SHP77 (cell line): ENCODE measurements around the gene PACSIN3.
A peak's percentile ranks its signal among the peaks of the same experiment; 100 is the strongest.
"Not testable (repeated sequence)": the region's sequence is repeated elsewhere in the genome, so short reads cannot be mapped to it uniquely, and the experiment has no call there.

Experiments used
- DNase-seq, 2 experiments: peaks; one replicate each; lab custom pipeline; 2025; lab: John Stamatoyannopoulos, UW

Gene PACSIN3

DNA sequence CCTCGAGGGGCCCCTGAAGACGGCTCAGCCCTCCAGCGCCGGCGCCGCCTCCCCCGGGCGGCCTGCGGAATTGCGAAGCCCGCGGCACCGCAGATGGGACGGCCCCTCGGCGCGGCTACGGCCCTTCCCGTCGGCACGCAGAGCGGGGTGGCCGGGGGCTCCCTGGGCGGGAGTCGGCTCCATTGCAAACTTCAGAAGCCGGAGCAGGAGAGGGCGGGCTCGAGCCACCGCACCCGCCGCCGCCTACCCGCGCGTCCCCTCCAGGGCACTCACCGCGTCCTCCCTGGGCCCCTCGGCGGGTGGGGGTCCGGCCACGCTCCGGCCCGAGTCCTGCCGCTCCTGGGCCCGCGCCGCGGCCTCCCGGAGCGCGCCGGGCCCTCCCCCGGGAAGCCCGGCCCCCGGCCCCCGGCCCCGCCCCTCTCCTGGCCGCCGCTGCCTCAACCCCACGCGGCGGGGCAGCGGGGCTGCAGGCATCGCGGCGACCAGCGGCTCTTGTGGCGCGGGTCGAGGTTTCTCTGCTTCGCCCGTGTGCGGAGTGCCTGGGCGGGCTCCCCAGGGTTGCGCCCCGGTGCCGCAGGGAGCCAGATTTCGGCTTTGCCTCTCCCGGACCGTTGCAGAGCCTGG is at the start of gene PACSIN3:
Gene PACSIN3 (minus strand): TSS at position 359 of the 624 bp plus-strand sequence. CDS start 3,707 bp downstream, outside the sequence.
- peak; percentile 32 to 42 for DNase-seq

DNA sequence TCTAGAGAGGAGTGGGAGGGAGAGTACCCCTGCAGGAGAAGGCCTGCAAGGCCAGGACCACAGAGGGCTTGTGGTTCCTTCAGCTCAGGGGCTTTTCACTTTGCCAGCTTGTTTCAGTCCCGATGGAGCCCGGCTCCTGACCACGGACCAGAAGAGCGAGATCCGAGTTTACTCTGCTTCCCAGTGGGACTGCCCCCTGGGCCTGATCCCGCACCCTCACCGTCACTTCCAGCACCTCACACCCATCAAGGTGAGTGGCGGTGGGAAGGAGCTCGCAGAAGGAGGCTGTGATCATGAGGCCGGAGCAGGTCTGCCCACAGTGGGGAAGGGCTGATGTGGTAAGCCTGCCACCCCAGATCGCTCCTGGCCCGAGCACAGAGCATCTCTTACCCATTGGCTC is 48.9 kb upstream of the PACSIN3 start:
- no peak for DNase-seq

DNA sequence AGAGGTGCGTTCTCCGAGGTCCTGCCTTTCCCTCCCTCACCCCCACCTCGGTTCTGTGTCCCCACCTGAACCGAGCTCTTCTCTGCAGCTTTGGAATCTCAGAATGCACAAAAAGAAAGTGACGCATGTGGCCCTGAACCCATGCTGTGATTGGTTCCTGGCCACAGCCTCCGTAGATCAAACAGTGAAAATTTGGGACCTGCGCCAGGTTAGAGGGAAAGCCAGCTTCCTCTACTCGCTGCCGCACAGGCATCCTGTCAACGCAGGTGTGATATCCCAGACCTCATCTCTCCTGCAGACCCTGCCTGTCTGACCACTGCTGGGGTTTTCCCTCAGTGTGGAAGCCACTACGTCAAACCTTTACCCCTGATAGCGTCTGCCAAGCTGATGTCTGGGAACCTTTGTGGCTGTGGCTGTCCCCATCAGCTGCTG is 48.5 kb upstream of the PACSIN3 start:
- peak; percentile 53 to 76 for DNase-seq

DNA sequence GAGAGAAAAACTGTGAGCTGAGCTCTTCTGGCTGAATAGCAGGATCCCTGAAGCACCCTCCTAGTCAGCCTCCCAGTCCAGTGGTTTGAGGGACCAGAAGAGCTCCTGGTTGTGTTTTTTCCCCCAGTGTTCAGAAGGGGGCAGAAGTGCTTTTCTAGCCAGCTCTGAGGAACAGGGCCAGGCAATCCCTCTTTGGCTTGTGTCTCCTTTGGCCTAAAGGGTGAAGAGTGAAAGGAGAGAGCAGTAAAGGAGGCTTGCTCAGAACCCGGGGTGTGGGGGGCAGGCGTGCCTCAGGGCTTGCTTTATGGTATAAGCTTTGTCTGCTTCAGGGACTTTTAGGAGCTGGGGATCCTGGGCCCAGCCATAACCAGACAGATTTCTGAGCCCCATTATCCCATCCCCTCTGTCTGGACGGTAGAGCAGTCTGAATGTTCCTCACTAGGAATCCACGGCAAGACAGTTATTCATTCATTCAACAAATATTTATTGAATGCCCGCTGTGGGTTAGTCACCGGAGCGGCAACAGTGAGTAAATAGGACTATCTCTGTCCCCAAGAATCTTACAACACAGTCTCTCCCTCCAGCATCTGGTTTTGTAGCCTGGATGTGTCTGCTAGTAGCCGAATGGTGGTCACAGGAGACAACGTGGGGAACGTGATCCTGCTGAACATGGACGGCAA is 47.9 kb upstream of the PACSIN3 start:
- peak; percentile 62 to 66 for DNase-seq

DNA sequence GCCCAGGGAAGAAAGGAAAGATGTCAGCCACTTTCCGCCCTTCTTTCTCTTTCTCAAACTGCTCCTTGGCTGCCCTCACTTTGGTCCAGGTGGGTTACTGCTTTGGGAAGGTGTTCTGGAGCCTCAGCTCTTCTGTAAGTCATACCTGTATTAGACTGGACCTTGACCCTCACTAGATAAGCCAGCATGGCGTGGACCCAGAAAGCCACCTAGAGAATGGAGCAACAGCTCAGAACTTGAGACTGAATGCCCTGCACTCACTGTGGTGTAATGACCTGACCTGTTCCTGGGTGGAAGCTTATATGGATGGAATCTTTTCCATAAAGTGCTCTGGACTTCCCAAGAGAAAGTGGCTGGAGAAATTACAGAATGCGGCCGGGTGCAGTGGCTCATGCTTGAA is 46.8 kb upstream of the PACSIN3 start:
- no peak for DNase-seq

DNA sequence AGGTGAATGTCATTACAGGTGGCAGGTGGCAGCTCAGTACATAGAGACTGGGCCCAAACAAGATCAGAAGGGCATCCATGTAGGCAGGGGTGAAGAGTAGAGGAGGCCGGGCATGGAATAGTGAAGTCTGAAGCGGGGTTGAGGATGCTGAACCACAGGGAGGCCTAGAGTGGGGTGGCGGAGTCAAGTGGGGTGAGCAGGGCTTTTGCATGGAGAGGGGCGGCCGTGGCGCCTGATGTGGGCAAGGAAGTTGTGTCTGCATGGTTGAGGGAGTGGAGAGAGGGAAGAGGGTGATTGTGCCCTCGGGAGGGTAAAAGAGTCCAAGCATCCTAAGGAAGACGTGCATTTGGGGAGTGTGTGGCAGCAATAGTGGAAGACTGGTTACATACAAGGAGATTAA is 42.9 kb upstream of the PACSIN3 start:
- no peak for DNase-seq

DNA sequence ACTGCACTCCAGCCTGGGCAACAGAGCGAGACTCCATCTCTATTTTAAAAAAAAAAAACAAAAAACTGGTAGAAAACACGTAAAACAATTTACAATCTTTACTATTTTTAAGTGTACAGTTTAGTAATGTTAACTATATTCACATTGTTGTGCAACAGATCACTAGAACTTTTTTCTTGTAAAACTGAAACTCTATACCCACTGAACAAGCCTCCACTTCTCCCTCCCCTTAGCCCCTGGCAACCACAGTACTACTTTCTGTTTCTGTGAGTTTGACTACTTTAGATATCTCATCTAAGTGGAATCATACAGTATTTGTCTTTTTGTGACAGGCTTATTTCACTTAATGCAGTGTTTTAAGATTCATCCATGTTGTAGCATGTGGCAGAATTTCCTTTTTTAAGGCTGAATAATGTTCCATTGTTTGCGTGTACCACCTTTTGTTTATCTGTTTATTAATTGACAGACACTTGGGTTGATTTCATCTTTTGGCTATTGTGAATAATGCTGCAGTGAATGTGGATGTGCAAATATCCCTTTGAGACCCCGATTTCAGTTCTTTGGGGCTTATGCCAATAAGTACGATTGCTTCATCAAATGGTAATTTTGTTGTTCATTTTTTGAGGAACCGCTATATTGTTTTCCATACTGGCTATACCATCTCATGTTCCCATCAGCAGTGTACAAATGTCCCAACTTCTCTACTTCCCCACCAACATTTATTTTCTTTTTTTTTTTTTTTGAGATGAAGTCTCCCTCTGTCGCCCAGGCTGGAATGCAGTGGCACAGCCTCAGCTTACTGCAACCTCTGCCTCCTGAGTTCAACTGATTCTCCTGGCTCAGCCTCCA is 39.5 kb upstream of the PACSIN3 start:
- DNase-seq = no peak

DNA sequence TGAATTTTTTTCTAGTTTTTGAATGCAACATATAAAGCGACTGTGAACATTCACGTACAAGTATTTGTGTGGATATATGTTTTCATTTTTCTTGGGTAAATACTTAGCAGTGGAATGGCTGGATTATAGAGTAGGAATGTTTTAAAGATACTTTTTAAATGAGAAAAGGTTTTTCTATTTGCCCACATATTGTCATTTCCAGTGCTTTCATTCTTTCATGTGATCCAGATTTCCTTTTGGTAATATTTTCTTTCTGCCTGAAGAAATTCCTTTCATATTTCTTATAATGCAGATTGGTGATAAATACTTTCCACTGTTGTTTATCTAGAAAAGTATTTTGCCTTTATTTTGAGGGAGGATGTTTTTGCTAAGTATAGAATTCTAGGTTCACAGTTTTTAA is 36.5 kb upstream of the PACSIN3 start:
- DNase-seq = no peak

DNA sequence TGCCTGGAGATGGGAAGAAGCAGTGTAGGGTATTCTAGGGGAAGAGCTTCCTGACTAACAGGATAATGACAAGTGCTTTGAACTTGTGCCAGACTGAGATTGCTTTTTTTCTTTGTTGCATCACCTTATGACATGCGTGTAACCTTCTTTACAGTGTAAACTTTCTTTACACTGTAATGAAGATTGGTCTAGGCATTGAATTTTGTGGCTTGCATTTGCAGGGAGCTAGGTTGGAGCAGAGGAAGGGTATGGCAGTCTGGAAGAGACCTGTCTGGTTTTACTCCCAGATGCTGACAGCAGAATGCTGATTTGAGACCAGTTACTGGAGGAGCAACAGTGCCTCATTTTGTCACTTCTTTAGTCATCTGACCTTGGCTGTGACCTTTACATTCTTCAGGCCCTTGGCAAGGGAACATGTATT is 34.2 kb upstream of the PACSIN3 start:
- DNase-seq = no peak

DNA sequence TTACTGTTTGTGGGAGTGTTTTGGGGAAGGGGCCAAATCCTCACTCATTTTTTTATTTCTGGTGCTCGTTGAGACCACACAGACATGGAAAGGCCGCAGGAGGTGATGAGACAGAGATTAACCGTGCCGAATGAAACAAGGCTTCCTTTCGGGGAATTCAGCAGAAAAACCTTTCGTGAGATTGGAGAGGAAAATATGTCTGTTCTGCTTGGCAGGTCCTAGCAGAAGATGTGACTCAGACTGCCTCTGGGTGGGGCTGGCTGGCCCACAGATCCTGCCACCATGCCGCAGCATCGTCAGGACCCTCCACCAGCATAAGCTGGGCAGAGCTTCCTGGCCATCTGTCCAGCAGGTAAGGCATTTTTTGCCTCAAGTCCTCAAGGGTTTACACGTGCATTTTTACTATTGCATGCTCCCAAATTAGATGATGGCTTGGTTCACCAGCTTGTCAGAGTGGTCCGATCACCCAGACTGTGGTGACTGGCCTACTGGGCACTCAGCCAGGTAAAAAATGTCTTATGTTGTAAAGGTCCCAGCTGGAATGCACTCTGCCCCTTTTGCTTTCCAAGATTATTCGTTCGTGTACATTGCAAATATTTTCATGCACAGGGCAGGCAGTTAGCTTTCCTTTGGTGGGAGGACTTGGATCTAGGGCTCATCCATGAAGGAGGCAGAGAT is 30.0 kb upstream of the PACSIN3 start:
- DNase-seq = peak; percentile 20 to 54

DNA sequence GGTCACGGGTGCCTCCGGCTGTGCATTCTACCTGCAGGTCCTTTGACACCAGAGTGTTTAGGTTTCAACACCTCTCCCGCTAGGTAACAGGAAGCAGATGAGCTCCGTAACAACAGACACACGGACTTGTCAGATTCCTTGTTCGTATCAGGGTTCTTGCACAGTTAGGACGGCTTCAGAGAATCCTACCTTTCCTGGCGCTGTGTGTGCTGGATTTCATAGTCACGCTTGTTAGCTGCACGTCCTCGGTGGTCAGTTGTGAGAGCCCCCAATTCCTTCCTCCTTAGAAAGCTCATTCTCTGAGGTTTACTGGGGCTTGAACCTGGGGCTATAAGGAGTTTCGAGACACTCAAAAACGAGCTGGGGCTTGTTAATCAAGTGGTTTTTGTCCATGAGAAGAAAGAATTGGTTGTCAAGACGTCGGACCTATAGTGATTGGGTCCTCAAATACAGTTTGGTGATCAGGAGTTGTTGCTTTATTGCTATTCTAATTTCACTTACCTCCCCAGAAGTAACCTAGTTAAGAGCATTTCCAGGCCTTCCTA is 29.2 kb upstream of the PACSIN3 start:
- peak in 1 of 2 experiments; percentile 34 for DNase-seq

DNA sequence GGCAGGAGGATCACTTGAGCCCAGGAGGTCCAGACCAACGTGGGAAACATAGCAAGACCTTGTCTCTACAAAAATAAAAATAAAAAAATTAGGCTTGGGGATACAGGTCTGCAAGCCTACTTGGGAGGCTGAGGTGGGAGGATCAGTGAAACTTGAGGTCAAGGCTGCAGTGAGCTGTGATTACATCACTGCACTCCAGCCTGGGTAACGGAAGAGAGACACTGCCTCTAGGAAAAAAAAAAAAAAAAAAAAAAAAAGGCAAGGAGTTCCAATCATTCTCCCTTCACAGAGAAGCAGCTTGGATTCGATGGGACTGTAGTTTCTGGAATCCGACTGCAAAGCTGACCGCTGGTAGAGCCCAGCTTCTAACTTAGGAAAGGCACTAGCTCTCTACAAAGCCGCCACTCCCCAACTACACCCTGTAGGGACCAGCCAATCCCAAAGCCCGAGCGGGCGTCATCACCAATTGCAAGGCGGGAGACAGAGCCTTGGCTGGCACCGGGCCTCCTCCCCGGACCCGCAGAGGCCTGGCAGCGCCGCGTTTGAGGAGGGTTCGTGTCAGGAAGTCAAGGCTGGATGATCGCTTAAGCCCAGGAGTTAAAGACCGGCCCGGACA is 27.8 kb upstream of the PACSIN3 start:
- peak; percentile 90 to 96 for DNase-seq

DNA sequence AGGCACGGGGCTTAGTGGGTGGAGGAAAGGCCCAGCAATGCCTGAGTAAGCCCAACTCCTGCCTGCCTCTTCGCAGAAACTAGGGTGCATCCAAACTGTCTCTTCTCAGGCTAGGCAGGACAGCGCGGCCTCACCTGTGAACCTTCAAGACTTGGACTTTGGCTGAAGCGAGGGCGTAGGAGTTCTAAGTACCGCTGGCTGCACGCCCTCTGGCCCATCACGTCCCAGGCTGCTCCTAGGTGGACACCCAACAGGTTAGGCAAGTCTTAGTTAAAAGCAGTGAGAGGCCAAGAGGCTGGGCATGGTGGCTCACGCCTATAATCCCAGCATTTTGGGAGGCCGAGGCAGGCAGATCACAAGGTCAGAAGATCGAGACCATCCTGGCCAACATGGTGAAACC is 26.7 kb upstream of the PACSIN3 start:
- no peak for DNase-seq

DNA sequence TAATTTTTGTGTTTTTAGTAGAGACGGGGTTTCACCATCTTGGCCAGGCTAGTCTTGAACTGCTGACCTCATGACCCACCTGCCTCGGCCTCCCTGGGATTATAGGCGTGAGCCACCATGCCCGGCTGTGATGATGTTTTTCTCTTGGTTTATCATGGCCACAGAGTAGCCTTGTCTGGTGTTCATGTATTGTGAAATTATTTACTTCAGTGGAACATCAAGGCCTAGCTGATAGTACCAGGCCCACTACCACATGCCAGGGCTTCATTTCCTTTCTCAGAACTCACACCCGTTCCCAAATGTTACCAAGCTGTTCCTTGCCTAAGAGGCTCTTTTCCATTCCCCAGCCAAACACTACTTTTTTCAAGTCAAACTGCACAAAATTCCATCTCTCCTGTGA is 22.4 kb upstream of the PACSIN3 start:
- DNase-seq = no peak

DNA sequence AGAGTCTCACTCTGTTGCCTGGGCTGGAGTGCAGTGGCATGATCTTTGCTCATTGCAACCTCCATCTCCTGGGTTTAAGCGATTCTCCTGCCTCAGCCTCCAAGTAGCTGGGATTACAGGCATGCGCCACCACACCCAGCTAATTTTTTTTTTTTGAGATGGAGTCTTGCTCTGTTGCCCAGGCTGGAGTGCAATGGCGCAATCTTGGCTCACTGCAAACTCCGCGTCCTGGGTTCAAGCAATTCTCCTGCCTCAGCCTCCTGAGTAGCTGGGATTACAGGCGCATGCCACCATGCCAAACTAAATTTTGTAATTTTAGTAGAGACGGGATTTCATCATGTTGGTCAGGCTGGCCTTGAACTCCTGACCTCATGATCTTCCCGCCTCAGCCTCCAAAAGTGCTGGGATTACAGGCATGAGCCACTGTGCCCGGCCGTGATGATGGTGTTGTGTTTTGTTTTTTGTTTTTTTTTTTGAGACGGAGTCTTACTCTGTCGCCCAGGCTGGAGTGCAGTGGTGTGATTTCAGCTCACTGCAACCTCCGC is 21.8 kb upstream of the PACSIN3 start:
- DNase-seq = not testable (repeated sequence)

DNA sequence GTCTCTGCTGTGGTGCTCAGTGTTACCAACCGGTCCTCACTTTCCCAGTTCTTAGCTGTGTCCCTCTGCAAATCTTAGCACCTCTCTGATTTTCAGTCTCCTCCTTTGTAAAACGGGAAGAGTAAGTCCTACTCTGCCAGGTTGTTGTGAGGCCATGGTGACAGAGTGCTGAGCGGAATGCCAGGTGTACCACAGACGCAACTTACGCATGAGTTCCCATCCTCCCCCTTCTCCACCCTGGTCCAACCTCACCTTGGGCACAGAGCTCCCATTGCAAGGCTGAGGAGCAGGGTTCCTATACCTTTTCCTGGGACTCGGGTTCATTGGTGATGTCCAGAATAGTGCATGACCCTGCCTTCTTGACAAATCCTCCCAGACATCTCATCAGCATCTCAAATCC is 21.2 kb upstream of the PACSIN3 start:
- no peak for DNase-seq

DNA sequence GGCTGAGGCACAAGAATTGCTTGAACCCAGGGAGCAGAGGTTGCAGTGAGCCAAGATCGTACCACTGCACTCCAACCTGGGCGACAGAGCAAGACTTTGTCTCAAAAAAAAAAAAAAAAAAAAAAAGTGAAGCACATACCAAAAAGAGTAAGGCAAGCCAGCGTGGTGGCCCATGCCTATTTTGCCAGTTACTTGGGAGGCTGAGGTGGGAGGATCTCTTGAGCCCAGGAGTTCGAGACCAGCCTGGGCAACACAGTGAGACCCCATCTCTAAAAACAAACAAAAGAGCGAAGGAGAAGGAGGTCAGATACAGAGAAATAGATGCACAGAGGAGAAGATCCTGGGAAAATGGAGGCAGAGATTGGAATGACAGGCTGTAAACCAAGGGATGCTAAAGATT is 20.3 kb upstream of the PACSIN3 start:
- DNase-seq = not testable (repeated sequence)

DNA sequence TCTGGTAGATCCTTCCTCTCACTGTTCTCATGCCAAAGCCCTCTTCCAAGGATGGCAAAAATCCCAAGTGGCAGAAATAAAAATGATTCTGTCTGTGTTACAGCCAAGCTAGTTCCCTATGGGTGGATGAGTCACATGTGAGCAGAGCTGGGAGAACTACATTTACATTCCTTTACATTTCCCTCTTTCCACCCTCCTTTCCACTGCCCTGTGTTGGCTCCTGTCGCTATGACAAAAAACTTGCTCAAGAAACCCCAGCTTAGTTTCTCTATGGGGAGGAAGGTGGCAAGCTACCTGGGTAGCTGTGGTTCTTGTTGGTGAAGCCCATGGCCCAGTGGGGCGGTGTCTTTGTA is 18.4 kb upstream of the PACSIN3 start:
- no peak for DNase-seq

DNA sequence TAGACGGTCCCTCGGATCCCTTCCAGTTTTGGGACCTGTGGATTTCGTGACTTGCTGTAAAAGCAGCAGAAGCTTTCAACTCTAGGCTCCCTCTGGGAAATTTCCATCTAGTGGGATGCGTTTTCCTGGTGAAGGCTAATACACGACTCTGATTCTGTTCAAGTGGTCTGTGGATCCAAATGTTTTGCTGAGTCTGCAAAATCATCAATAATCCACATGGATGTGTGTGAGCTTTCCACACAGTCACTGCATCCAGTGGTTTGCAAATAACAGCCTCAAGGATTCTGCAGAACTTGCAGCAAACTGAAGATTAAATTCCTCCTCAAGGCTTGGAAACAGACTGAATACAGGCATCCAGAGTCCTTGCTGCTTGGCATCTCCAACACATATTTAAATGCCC is 16.3 kb upstream of the PACSIN3 start:
- DNase-seq = no peak

DNA sequence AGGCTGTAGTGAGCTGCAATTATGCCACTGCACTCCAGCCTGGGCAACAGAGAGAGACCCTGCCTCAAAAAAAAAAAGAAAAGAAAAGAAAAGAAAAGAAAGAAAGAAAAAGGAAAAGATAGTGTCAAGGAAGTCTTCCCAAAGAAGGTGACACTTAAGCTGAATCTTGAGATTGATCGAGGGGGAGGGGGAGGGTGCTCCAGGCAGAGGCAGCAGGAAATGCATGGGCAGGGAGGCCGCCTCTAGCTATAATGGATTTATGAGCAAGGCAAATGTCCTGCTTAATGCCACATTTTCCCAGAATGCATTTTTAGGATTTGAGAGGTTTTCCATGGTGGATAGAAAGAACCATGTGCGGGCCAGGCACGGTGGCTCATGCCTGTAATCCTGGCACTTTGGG is 14.8 kb upstream of the PACSIN3 start:
- DNase-seq = no peak

DNA sequence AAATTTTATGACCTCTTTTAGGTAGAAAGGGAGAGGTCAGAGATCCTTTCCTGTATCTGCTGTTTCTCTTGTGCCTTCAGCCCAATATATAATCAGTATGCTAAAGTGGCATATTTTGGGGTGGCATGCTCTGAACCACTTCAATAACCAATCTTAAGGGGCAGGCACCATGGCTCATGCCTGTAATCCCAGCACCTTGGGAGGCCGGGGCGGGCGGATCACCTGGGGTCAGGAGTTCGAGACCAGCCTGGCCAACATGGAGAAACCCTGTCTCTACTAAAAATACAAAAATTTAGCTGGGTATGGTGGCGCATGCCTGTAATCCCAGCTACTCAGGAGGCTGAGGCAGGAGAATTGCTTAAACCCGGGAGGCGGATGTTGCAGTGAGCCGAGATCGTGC is 11.9 kb upstream of the PACSIN3 start:
- DNase-seq = not testable (repeated sequence)
